GM18498 (cell line): ENCODE data around the gene NDST1.
A peak's percentile ranks its signal among the peaks of the same experiment; 100 is the strongest.

Experiments used
- ATAC-seq: cut with Tn5 transposase; IDR thresholded peaks from one replicate; pipeline ENCODE4 v1.9.1; 2021; ENCODE audit warnings: mild to moderate bottlenecking, moderate library complexity; ENCODE audit not compliant: unreplicated experiment

NDST1 gene

DNA sequence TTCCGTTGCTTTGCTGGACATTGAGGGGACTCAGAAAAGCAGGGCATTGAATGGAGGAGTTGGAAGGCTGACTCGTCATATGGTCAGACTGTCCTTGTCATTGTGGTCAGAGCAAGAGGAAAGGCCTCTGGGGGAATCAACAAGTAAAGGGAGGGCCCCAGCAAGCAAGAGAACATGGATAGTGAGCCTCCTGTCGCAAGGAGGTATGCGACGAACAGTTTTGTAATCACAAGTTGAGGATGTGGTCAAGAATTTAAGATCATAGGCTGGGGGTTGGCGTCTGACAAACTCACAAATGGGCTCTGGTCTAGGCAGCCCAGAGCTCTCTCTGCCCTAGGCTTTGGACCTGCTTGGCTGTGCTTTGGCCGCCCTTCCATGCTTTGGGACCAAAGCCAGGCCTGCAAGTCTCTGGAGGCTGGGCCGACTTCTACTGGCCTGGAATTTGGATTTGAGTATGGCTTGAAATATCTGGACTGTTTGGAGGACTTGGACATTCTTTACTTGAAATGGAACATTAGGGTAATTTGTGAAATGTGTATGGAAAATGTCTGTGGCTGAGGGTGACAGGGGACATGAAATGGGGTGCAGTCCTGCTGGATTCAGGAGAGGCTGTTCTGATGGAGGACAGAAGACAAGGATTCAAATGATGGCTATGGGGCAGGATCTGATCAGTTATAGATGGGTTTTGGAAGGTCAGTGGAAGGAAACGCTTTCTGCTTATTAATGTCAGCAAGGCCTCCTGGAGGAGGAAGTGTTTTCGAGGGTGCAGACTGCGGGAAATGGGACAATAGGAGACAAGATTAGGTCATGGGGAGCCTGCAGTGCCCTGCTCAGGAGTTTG is 19.2 kb upstream of the NDST1 start:
- no peak for ATAC-seq

DNA sequence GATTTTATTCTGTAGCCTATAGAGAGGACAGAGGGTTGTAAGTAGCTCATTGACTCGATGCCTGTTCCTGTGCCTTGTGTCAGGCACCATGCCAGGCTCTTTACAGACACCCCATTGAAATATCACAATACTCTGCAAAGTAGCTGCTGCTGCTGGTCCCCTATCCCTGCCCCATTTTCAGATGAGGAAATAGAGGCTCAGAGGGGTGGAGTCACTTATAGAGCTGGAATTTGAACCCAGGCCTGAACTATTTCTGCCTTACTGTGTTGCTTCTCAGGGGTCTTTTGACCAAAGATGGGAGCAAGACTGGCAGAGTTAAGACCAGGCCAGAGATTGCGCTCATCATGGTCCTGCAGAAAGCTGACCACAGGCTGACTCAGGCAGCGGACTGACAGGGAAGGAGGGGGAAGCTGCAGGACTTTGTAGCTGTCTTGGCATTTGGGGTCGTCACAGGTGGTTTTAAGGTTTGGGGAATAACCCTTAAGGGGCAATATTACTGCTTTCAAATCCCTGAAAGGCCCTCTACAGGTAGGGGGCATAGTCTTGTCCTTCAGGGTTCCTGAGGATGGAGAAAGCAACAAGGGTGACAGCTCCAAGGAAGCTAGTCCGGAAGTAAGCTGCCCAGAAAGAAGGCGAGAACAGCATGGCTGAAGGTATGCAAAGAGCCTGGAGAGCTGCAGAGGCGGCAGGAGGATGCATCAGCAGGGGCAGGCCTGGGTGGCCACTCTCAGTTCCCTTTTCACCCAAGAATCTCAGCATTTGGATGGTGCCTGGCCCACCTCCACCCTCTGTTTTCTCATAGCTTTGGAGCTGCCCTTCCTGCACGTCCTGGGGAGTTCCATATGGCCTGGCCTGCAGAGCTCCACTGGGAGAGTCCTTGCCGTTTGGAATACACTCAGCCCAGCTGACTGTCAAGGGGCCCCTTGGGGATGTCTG is 18.3 kb upstream of the NDST1 start:
- peak; percentile 83 for ATAC-seq

DNA sequence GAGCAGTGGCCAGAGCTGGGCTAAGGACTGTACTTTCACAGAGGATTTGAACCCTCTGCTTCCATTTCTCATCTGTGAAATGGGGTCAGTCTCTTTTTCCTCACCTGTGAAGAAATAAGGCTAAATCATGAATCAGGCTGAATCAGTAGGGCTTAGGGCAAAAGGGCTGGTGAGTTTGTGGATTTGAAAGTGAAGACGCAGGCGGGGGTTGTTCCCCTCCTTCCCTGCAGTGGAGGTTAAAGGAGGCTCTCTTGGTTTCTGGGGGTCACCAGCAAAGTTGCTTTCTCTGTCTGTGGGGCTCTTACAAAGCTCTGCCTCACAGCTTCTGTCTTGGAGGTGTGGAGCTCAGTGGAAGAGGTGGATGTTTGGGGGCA is 17.6 kb upstream of the NDST1 start:
- ATAC-seq: no peak

DNA sequence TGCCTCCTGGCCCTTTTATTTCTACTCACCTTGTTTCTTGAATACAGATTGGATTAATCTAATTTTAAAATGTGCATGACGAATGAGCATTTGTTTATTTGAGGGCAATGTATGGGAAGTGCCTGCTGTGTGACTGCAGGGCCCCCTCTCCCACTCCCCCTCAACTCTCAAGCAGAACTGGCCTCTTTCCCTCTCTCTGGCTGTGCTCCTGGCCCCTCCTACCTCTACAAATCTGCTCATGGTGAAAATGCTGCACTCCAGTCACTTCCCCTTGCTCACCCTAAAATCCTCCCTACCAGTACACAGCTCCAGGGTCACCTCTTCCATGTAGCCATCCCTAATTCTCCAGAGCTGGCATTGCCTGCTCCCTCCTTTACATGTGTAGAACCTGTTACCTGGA is 17.2 kb upstream of the NDST1 start:
- no peak for ATAC-seq

DNA sequence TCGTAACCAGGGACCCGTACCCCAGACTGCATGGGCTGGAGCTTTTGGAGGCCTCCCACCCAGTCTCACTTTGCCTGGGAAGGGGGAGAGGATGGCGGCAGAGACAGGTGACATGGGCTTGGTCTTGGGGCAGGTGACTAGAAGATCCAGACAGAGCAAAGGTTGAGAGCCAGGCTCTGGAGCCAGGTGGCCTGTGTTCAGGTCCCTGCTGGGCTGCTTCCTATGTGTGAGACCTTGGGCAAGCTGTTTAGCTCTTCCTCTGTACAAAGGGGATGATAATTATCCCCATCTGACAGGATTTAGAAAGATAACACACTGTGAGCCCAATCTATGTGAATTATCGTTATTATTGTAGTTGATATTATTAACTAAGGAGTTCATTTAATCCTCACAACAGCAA is 16.1 kb upstream of the NDST1 start:
- ATAC-seq: no peak

DNA sequence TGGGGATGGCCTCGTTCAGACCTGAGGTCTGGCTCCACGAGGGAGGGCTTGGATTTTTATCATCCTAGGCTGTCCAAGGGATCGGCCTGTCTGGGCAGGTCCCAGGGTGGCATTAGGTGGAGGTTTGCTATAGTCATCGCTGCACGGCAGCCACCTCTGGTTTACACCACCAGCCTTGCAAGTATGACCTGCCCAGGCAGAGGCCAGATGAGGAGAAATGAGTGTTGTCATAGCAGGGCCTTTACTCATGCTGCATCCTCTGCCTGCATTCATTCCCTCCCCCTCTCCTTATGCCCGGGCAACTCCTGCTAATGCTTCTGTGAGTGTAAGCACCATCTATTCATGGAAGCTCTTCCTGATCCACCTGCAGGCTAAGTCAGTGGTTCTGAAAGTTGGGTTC is 15.3 kb upstream of the NDST1 start:
- no peak for ATAC-seq

DNA sequence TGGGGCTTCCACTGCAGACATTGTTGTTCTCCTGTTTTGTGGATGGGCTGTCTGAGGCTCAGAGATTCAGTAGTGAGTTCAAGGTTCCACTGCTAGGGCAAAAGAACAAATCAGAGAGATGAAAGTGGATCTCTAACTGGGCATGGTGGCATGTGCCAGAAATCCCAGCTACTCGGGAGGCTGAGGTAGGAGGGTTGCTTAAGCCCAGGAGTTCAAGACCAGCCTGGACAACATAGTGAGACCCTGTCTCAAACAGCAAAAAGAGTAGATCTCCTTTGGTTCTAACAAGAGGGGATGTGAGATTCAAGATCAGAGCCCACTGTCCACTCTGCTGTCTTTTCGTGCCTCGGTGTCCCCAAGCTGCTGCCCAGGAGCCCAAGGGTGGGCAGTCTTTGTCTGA is 11.8 kb upstream of the NDST1 start:
- no peak for ATAC-seq

DNA sequence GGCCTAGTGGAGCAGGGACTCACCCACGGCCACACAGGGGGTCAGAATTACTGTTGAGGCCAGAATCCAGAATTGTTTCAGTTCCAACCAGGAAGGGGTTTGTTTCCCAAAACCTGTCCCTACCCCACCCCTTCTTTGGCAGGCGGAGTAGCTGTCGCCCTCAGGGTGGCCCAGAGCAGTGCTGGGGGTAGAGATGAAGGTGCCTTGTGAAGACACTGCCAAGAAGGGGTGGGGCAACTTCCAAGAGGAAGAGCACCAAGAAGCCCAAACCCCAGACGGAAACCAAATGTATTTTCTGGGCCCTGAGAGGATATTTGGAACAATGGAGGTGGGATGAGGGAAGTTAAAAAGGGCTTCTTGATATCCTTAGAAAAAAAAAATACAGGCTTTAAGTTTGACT is 11.4 kb upstream of the NDST1 start:
- ATAC-seq: no peak

DNA sequence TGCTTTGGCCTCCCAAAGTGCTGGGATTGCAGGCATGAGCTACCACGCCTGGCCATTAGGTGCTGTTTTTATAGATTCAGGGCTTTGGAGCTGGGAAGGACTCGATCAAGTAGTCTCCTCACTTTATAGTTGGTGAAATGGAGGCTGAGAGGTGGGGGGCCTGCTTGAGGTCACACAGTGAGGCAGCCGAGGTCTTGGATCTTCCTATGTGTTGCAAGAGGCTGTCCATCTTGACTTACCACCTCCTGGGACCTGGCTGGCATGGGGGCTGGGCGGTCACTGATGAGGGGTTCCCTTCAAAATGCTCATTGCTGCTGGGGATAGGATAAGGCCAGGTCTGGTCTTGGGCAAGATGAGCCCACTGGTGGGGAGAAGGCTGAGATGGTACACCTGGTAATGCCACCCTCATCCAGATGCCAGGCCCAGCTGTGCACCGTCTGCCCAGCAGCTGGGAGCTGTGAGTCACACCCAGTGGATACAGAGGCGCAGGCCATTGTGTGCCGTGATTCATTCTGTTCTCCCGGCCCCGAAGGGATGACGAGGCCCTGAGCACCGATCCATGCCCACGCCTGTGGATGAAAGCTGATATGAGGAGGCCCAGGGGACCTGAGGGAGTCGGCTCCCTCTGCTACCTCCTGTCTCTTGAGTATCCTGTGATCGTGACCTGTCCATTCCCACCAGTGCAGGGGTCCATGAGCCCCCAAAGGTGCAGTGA is 10.5 kb upstream of the NDST1 start:
- ATAC-seq: no peak

DNA sequence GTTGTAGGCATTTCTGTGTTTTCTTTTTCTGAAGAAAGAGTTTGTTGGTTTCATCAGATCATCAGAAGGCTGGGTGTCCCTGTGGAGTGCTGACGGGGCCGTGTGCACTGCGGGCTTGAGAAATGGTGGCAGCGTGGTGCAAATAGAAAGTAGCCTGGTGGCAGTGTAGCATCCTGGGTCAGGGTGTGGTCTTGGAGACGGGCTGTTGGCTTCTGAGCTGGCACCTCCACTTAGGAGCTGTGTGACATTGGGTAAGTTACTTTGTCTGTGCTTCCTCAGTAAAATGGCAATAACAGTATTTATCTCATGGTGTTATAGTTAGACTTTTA is 10.0 kb upstream of the NDST1 start:
- no peak for ATAC-seq

DNA sequence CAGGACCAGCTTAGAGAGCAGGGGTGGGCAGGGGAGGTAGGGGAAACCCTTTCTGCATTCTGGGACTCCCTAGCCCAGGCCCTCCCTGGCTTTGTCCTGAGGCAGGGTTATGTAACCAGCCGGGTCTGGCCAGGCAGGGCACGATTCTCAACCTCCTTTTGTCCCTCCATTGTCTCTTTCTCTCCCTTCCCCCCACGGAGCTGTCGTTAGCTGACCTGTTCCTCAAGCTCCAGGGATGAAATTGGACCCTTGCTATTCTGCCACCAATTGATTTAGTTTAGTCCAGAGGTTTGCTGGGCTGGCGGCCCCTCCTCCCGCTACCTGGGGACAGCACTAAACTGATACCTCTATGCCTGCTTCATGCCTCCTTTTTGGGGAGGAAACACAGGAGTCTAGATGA is 9.4 kb upstream of the NDST1 start:
- ATAC-seq: no peak

DNA sequence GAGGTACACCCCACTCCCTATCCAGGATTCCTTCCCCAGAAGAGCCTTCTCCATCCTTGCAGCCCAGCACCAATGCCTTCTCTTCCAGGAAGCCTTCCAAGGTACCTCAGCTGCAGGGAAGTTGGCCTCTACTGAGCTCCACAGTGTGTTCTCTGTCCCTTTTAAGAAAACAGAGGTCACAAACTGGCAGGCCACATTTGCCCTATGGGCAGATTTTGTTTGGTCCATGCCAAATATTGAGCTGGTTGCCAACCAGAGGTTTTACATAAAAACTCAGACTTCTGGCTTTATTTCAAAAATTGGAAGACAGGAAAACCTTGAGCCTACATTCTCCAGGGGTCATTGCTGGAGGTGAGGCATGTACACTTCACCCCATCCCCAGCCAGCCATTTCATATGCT is 9.0 kb upstream of the NDST1 start:
- no peak for ATAC-seq

DNA sequence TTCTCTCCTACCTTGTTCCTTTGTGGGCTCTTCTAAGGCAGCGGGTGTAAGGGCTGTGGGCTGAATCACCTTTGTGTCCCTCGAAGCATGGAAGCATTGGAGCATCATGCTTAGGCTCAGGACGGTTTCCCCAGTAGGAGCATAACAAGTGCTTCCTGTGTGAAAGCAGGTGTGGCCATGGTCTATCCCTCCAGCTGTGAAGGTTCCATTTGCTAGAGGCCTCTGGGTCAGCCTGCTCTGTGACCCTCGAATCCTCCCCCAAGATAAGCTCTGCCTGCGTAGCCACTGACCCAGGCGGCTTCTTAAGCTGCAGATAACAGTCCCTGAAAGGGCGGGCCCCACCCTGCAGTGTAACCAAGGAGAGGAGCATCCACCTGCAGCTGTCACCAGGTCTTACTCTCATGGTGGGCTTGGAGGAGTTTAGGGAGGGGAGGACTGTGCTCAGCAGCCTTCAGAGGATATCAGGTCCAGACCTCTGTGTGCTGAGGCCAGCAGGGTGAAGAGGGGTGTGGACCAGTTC is 8.4 kb upstream of the NDST1 start:
- no peak for ATAC-seq

DNA sequence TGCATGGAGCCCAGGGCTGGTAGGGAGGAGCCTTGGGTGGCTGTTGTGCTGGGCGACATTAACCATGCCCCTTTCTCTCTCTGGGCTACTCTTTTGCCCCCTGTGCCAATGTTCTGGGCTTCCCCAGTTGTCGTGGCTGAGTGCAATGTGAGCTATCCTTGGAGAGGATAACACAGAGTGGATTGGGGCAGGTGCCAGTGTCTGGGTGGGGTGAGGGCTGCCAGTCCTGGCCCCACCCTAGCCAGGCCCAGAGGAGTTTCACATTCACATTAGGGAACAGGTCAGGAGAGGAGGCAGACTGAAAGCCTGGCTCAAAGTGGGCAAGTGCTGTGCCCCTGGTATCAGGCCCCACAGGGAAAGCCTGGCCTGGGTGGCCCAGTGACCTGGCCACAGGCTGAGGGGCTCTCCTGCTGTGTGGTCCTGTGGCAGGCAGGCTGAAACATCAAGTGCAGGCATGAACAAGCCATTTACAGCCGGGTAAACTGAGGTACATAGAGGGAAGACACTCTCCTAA is 7.5 kb upstream of the NDST1 start:
- no peak for ATAC-seq

DNA sequence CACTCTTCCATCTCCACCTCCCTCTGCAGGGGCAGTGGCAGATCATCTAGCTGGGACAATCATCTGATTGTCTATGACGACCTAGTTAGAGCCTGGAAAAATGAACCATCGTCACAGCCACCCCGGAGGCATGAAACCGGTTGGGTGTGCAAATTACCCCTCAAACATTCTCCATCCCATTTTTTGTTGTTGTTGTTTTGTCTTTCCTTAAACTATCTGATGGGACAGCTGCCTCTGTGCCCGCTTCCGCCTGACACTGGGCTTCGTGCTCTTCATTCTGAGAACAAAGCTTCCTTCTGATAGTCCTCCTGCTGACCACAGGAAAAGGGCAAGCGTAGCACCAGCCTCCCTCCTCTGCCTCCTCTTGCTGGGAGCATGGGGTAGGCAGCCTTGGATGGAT is 7.0 kb upstream of the NDST1 start:
- no peak for ATAC-seq

DNA sequence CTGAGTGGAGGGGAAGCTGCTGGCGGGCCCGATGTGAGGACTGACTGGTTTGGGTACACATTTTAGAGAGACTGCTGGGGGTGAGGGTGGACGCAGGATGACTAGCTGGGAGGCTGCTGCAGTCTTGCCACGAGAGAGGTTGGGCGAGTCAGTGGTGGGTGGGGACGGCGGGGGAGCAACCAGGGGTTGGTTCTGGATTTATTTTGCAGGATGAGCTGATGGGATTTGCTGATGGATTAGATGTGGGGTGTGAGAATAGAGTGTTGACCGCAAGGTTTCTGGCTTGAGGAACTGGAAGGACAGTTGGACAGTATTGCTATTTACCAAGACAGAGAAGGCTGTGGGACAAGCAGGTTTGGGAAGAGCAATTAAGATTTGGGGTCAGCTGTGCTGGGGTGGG is 5.8 kb upstream of the NDST1 start:
- ATAC-seq: no peak

DNA sequence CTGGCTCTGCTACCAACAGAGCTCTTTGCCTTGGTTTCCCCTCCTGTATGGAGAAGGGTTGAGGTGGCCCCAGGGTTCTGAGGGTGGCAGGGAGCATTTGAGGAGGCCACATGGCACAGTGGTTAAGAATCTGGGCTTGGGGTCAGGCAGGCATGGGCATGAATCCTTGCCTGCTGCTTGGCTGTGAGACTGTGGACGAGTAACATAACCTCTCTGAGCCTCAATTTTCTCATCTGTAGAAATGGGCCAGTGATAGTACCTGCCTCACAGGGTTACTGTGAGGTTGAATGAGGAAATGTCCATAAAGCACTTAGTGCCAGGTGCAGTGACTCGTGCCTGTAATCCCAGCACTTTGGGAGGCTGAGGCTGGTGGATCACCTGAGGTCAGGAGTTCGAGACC is 5.1 kb upstream of the NDST1 start:
- no peak for ATAC-seq

DNA sequence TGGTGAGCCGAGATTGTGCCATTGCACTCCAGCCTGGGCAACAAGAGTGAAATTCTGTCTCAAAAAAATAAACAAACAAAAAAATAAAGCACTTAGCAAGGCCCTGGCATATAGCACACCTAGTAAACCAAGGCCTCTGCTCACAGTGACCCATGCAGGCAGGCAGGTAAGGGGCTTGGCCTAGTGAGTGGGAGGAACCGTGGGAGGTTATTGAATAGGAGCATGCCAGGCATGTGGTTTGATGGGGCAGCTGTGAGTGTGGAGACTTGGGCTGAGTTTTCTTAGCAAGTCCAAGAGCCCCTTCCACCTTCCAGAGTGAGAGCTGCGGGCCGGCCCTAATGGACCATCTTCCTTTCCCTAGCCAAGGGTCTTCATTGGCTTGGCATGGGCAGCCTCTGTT is 4.5 kb upstream of the NDST1 start:
- ATAC-seq: no peak

DNA sequence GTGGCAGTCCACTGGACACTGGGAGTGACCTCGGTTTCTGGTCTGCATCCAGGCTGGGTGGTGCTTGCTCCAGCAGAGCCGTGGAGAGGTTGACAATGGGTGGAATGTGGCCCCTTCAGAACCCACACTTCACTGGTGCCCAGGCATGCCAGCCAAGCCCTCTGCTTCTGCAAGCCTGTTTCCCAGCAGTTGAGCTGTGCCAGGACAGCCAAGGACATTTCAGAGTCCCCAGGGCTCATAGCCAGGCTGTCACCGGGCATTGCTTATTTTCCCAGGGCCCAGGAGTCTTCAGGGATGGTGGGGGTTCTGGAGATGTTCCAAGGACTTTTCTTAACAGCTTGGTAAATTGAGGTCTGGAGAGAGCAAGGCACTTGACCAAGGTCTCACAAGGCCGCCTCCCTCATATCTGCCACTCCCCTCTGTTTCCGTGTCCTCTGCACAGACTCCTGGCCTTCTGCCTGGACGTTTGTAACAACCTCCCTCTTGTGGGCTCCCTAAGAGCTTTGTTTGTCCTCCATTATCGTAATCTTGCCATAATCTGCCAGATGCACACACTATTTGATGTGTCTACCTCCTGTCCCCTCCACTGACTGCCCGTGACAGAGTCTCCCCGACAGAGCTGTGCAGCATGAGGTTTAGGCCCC is 3.8 kb upstream of the NDST1 start:
- ATAC-seq: no peak

DNA sequence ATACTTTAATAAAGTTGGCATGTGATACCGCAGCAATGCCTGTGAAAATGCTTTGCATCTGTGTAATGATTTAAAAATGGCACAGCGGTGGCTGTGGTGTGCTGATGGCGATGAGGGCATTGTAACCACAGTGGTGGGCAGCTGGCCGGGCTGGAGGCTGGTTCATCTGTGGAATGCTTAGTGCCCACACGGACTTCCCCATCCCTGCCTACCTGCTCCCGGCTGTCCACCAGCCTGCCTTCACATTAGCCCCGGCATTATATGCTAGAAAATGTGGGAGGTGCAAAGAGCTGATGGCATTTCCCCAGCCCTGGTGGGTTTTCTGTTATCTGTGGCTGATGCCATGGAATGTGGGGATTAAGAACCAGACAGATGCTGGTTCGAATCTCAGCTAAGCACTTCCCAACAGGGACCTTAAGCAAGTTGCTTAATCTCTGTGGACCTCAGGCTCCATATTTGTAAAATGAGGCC is 2.9 kb upstream of the NDST1 start:
- no peak for ATAC-seq

DNA sequence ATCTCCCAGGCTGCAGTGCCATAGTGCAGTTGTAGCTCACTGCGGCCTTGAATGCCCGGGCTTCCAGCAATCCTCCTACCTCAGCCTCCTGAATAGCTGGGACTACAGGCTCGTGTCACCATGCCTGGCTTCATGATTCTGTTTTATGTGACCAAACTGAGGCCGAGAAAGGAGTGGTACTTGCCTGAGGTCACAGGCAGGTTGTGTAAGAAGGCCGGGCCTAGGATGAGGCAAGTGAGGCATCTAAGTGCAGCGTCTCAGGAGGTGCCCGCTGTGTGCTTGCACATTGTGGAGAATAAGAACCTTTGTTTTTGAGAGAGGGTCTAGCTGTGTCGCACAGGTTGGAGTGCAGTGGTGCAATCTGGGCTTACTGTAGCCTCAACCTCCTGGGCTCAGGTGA is 2.1 kb upstream of the NDST1 start:
- no peak for ATAC-seq
